Measurements from ENCODE around the gene EIF2S3.
A peak's percentile ranks its signal among the peaks of the same experiment; 100 is the strongest.
"Not testable (repeated sequence)": the region's sequence is repeated elsewhere in the genome, so short reads cannot be mapped to it uniquely, and the experiment has no call there.

The EIF2S3 gene

GRCh38 chrX:24050522-24051318, 4.0 kb upstream of the EIF2S3 start:
- DNase-seq, result not testable (repeated sequence)

- no peak for DNase-seq
Observed at GRCh38 chrX:24055043-24055356, 244 bp downstream of the EIF2S3 start.

GRCh38 chrX:24063488-24063887, 8.7 kb downstream of the EIF2S3 start:
- no peak for DNase-seq

- DNase-seq, result no peak
Observed at GRCh38 chrX:24069877-24070276, 15.1 kb downstream of the EIF2S3 start.

- DNase-seq, result no peak
Observed at GRCh38 chrX:24079411-24079810, 24.7 kb downstream of the EIF2S3 start.

GRCh38 chrX:24080245-24080644, 25.5 kb downstream of the EIF2S3 start:
- not testable (repeated sequence) for DNase-seq

- DNase-seq, result no peak
Observed at GRCh38 chrX:24080704-24081103, 25.9 kb downstream of the EIF2S3 start.

GRCh38 chrX:24081661-24082154, 27.0 kb downstream of the EIF2S3 start:
- DNase-seq, result peak; percentile 50

- DNase-seq, result no peak
Observed at GRCh38 chrX:24082447-24082846, 27.7 kb downstream of the EIF2S3 start.

- DNase-seq, result no peak
Observed at GRCh38 chrX:24085101-24085500, 30.3 kb downstream of the EIF2S3 start.

- DNase-seq, result no peak
Observed at GRCh38 chrX:24090300-24091200, 35.8 kb downstream of the EIF2S3 start.

- no peak for DNase-seq
Observed at GRCh38 chrX:24093746-24094145, 39.0 kb downstream of the EIF2S3 start.

GRCh38 chrX:24097741-24098260, 43.0 kb downstream of the EIF2S3 start:
- no peak for DNase-seq

GRCh38 chrX:24098932-24099331, 44.2 kb downstream of the EIF2S3 start:
- no peak for DNase-seq

- DNase-seq, result no peak
Observed at GRCh38 chrX:24099394-24099793, 44.6 kb downstream of the EIF2S3 start.

GRCh38 chrX:24100713-24101112, 46.0 kb downstream of the EIF2S3 start:
- DNase-seq, result peak; percentile 42

- no peak for DNase-seq
Observed at GRCh38 chrX:24110069-24110468, 55.3 kb downstream of the EIF2S3 start.

- DNase-seq, result peak; percentile 80
Observed at GRCh38 chrX:24113181-24113580, 58.4 kb downstream of the EIF2S3 start.

- DNase-seq, result peak; percentile 71
Observed at GRCh38 chrX:24117258-24117657, 62.5 kb downstream of the EIF2S3 start.

GRCh38 chrX:24124244-24124799, 69.6 kb downstream of the EIF2S3 start:
- no peak for DNase-seq

GRCh38 chrX:24125028-24125612, 70.4 kb downstream of the EIF2S3 start:
- DNase-seq, result no peak
